SIG-M5 (cell line): Measurements from ENCODE around the gene MACC1.

Experiments used
- DNase-seq: peaks from one replicate; lab custom pipeline; 2025; lab: John Stamatoyannopoulos, UW

Gene MACC1

GRCh38 chr7:20173828-20174227 lies 43.4 kb downstream of the MACC1 start:
- no peak for DNase-seq

- DNase-seq, result no peak
These were observed 44.3 kb downstream of the MACC1 start for GRCh38 chr7:20172736-20173334.

DNA sequence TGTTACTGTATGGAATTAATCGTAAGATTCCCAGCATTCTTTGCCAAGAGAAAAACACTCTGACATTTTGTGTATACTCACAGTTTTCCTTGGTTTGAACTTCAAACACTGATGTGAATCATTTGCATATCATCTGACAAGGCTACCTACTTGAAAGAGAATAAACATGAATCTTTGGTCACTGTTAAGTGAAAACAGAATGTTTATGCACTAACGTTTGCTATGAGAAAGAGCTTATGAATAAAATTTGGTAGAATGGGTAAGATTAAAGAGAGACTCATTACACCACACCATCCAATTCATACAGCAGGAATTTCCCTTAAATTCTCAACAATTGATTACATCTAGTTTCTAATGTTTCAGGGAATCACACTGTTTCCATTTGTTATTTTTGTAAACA lies 46.6 kb downstream of the MACC1 start:
- no peak for DNase-seq

- no peak for DNase-seq
These were observed 52.1 kb downstream of the MACC1 start for GRCh38 chr7:20165146-20165510.

- no peak for DNase-seq
These were observed 52.6 kb downstream of the MACC1 start for GRCh38 chr7:20164425-20165145.

GRCh38 chr7:20162665-20163064 lies 54.5 kb downstream of the MACC1 start:
- no peak for DNase-seq

- no peak for DNase-seq
These were observed 57.9 kb downstream of the MACC1 start for GRCh38 chr7:20159226-20159747.

DNA sequence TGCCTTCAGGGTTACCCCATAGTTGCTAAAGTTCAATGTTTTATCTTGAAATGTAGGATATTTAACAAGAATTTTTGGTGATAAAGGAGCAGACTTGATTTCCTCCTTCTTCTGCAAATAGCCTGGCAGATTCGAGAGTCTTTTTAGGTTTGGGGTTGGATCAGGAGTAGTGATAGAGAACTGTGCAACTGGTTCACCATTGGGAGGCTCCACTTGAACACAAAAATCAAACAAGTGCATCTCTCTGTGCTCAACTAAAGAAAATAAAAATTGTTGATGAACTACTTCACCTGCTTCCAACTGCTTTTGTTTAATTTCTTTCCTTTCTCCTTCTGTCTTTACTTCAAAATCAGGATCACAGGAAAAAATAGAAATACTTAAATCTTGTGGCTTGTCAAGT lies 58.5 kb downstream of the MACC1 start:
- DNase-seq, result no peak

DNA sequence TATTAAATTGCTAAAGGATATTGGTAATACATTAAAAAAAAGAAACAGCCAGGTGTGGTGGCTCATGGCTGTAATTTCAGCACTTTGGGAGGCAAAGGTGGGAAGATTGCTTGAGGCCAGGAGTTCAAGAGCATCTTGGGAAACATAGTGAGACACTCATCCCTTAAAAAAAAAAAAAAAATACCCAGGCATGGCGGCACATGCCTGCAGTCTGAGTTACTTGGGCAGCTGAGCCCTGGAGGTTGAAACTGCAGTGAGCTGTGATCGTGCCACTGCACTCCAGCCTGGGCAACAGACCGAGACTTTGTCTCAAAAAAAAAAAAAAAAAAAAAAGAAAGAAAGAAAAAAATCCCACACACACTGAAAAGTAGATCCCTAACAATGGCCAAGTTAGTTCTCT lies 59.7 kb downstream of the MACC1 start:
- no peak for DNase-seq

- no peak for DNase-seq
These were observed 63.2 kb downstream of the MACC1 start for GRCh38 chr7:20153999-20154398.

DNA sequence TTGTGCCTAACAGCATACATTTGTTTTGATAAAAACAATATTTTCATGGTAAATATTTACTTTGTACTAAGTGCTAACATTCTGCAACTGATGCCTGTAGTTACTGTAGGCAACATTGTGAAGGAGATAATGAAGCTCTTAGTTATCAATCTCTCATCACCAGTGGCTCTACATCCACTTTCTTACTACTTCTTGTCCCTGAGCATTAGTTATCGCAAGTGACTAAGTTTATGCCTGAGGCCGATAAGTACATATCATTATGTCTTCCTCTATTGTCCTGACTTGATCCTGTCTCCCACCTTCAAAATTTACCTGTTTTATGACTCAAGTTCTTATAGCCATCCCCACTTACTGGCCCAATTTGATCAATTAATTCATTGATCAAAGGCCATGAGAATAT lies 63.6 kb downstream of the MACC1 start:
- no peak for DNase-seq

DNA sequence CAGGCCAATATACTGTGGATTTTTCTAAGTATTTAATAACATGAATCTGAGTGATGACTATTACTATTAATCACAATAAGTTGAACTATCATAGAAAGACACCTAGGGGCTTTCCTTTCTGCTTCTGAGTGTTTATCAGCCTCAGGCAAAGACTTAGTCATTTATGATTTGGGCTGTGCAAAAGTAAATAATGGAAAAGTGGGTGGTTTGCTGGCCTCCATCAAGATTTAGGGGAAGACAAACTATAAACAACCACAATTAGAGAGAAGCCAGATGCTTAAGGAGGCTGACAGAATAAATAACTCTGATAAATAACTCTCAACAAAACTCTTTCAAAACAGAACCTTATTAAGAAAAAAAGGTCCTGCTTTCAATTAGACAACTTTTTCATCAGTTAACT lies 64.7 kb downstream of the MACC1 start:
- no peak for DNase-seq

DNA sequence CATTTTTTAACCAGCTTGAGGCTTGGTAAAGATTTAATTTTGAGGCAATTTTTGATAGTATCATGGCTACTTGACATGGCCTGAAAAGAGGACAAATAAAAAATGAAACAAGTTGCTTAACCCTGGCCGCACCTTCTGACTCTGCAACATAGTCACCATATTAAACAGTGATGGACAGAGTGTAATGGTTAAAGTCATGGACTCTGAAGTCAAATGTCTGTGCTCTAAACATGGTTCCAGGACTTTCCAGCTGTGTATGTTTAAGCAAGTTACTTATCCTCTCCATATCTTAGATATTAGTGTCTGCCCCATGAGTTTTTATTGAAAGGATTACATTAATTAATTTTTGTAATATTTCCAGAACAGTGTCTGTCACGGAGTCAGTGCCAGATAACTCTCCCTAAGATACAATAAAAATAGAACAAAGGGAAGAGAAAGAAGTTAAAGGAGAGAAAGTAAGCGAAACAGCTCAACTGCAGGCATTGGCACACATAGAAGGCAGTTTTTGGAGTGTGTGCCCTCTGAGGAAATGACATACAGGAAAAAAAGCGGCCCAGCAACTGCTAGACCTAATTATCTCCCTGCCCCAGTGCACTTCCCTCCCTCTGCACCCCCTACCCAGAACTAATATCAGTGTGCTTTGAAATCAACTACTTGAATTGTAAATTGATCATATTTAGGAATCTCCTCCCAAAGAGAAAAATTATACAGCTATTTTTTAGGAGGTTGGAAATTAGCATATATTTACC lies 65.3 kb downstream of the MACC1 start:
- no peak for DNase-seq

DNA sequence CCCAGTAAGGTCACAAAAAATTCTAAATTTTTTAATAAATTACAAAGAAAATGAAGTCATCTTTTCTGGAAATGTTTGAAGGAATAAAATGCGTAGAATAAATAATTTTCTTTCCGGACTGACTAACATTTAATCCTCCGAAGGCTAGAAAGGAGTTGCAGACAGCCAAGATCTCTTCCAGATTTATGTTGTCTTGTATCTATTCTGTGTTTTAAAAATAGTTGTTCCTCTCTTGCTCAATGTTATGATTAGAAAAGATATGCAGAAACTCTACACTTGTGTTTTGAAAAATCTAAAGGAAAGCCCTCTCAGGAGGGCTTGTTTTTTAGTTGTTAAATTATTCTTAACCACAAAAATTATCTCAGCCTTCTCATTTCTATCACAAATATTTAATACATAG lies 70.7 kb downstream of the MACC1 start:
- DNase-seq, result no peak

DNA sequence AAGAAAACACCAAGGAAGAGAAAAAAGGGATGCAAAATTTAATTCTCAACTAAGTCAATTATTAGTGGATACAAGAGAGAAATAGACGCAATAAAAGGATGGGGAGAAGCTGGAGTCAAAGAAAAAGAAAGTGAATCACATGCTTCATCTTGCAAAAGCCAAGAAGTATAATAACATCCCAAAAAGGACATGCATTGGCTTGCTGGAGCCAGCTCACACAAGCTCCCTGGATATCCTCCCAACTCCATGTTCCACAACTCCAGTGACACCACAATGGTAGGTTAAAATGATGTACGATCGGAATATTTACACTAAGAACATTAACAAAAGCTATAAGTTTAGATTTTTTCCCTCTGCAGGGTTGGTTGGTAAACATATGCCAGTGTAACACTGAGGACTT lies 72.4 kb downstream of the MACC1 start:
- no peak for DNase-seq

GRCh38 chr7:20141666-20142065 lies 75.5 kb downstream of the MACC1 start:
- DNase-seq, result no peak

- no peak for DNase-seq
These were observed 76.2 kb downstream of the MACC1 start for GRCh38 chr7:20141002-20141345.

DNA sequence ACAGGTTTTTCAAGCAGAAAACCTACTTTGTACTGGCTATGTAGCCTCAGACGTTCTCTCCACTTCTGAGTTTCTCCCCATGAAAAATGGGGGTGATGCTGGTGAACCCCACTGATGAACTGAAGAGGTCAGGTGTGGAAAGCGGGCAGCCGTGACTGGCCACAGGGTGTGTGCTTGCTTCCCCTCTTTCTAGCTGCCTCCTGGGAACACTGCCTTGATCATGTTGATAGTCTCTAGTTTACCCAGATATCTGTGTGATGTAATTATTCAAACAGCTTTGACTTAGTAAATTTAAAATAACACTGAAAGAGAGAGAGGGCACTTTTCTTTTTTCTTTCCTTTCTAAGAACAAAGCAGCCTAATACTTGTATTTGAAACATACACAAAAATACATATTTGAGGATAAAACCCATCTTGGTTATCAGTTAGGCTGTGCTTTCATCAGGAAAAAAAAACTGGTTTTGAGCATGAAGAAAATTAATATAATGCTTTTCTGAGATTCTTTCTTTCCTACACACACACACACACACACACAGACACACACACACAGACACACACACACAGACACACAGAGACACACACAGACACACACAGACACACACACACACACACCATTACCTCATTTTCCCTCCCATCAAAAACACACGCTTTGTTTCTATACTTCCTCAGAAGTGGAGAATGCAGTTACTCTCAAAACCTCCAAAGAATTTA lies 76.7 kb downstream of the MACC1 start:
- no peak for DNase-seq

DNA sequence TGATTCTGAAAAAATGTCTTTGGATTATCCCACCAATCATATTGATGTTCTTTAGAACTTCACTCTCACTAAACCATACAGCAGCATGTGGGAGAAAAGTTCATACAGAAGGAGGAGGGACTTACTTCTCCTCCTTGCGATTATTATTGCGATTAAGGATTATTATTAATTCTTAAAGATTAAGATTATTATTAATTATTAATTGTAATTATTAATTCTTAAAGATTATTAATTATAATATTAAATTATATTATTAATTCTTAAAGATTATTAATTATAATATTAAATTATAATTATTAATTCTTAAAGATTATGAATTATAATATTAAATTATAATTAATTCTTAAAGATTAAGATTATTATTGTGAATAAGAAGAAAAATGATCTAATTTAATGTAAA lies 80.5 kb downstream of the MACC1 start:
- no peak for DNase-seq

GRCh38 chr7:20133803-20134202 lies 83.4 kb downstream of the MACC1 start:
- DNase-seq, result no peak

GRCh38 chr7:20132585-20132984 lies 84.6 kb downstream of the MACC1 start:
- DNase-seq, result no peak

DNA sequence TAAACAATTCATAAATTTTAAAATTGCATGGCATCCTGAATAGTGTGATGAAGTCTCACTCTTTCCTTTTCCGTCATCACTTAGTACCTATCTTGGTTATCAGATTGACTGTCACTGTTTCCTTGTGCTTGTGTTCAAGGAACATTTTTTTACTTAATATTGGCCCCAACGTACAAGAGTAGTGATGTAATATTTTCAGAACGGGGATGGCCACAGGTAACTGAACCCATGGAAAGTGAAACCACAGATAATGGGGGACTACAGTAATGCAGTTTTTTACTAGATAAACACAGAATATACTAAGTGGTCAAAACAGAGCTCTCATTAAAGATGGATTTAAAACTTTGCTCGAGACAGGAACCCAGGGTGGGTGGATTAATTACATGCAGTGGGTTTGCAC lies 85.4 kb downstream of the MACC1 start:
- DNase-seq, result no peak

GRCh38 chr7:20129920-20130319 lies 87.3 kb downstream of the MACC1 start:
- DNase-seq, result no peak
